HepG2 (cell line): ENCODE results near the gene SIK3. TPM values are rescaled to one million over a fixed set of nuclear protein-coding genes. Genes with fewer than 3 reads are reported as not detected.

ENCODE experiments used
- BATF2 ChIP-seq: sonication (generic); formaldehyde crosslinking; IDR thresholded peaks from 2 replicates; pipeline ENCODE4 v1.8.0; 2022; ENCODE audit warnings: mild to moderate bottlenecking, missing genetic modification reagents, moderate library complexity
- CENPT ChIP-seq: sonication (generic); formaldehyde crosslinking; IDR thresholded peaks from 2 replicates; pipeline ENCODE4 v1.8.0; 2022; ENCODE audit warnings: low read depth, mild to moderate bottlenecking, moderate library complexity, missing genetic modification reagents
- CSRNP1 ChIP-seq: sonication (generic); formaldehyde crosslinking; IDR thresholded peaks from 2 replicates; pipeline ENCODE4 v1.8.1; 2023; ENCODE audit warnings: mild to moderate bottlenecking, missing genetic modification reagents
- FOSL2 ChIP-seq: sonication (generic); formaldehyde crosslinking; IDR thresholded peaks from 2 replicates; pipeline ENCODE4 v1.4.0; 2020; ENCODE audit warnings: missing genetic modification reagents
- HMGXB3 ChIP-seq: sonication (generic); formaldehyde crosslinking; IDR thresholded peaks from 2 replicates; pipeline ENCODE4 v1.4.0; 2020; ENCODE audit warnings: missing genetic modification reagents, borderline replicate concordance
- KDM1A ChIP-seq: IDR thresholded peaks from 2 replicates; pipeline ENCODE4 v1.6.1; 2016; ENCODE audit warnings: missing compliant biosample characterization
- RXRA ChIP-seq: sonication (generic); formaldehyde crosslinking; IDR thresholded peaks from 2 replicates; pipeline ENCODE4 v1.5.1; 2020; ENCODE audit warnings: missing genetic modification reagents
- SALL1 ChIP-seq: sonication (generic); formaldehyde crosslinking; IDR thresholded peaks from 2 replicates; pipeline ENCODE4 v1.8.0; 2022; ENCODE audit warnings: mild to moderate bottlenecking, missing genetic modification reagents
- SRY ChIP-seq: sonication (generic); formaldehyde crosslinking; IDR thresholded peaks from 2 replicates; pipeline ENCODE4 v1.8.0; 2022; ENCODE audit warnings: mild to moderate bottlenecking, missing genetic modification reagents
- ZBTB21 ChIP-seq: sonication (generic); formaldehyde crosslinking; IDR thresholded peaks from 2 replicates; pipeline ENCODE4 v1.4.0; 2020; ENCODE audit warnings: missing genetic modification reagents
- ZFP36 ChIP-seq: fragments of 150-350 bp; IDR thresholded peaks from 2 replicates; pipeline ENCODE4 v1.6.1; 2018; ENCODE audit warnings: borderline replicate concordance, low read length, low read depth; ENCODE audit not compliant: partially characterized antibody
- ZGPAT ChIP-seq: IDR thresholded peaks from 2 replicates; pipeline ENCODE4 v1.6.1; 2016; ENCODE audit warnings: mild to moderate bottlenecking
- ZNF10 ChIP-seq: sonication (generic); formaldehyde crosslinking; IDR thresholded peaks from 2 replicates; pipeline ENCODE4 v1.4.0; 2020; ENCODE audit warnings: mild to moderate bottlenecking, low read depth, missing genetic modification reagents, borderline replicate concordance
- ZNF513 ChIP-seq: sonication (generic); formaldehyde crosslinking; conservative IDR thresholded peaks from 2 replicates; pipeline ENCODE4 v1.5.0; 2020; ENCODE audit warnings: missing genetic modification reagents
- ZNF597 ChIP-seq: sonication (generic); formaldehyde crosslinking; IDR thresholded peaks from 2 replicates; pipeline ENCODE4 v1.5.0; 2020; ENCODE audit warnings: missing genetic modification reagents
- ZNF776 ChIP-seq: sonication (generic); formaldehyde crosslinking; IDR thresholded peaks from 2 replicates; pipeline ENCODE4 v1.4.0; 2020; ENCODE audit warnings: mild to moderate bottlenecking, missing genetic modification reagents
- polyA plus RNA-seq, 8 experiments: library from polyadenylated mRNA; depleted of rRNA in 3 of 8; stranded (reverse) in 7 of 8; unstranded in 1 of 8; fragments of >200 nt; fragmentation: Illumina TruSeq in 4 of 8; extraction: Trizol in 4 of 8; gene quantifications; 2 replicates each; pipeline versions ENCODE4 v1.2.1 to v1.2.3, GENCODE V29; 2011 to 2016; ENCODE audit warnings: low read depth in 4 of 8, missing spikeins in 1 of 8, mixed read lengths in 1 of 8; ENCODE audit not compliant: insufficient read depth in 1 of 8
- total RNA-seq, 5 experiments: library from RNA; depleted of rRNA; stranded (reverse); fragments of >200 nt; fragmentation: Illumina TruSeq; extraction: Trizol; gene quantifications; 2 replicates each; pipeline ENCODE4 v1.2.3, GENCODE V29; 2016; ENCODE audit warnings: low read depth in 1 of 5

SIK3 gene
- total and polyA plus RNA-seq, 2 of the 13 experiments (the other 11 are each of a cell fraction or from before 2014, with no cell fraction given): 5.7 to 9.8 TPM

- TF ChIP-seq ZGPAT (CRISPR knock-in tag) (peak; percentile 37; the same call in 1 of the 2 replicates), ZBTB21 (CRISPR knock-in tag) (no peak), ZNF513 (no peak), SRY (CRISPR knock-in tag) (peak; percentile 82; the same call in 1 of the 2 replicates), KDM1A (CRISPR knock-in tag) (no peak), CENPT (CRISPR knock-in tag) (no peak), ZFP36 (no peak), ZNF10 (no peak), FOSL2 (CRISPR knock-in tag) (0 out of 2 replicates have a peak, but pooled peaks have one; percentile 15), SALL1 (CRISPR knock-in tag) (peak; percentile 58; the same call in 1 of the 2 replicates), CSRNP1 (CRISPR knock-in tag) (peak; percentile 79), ZNF597 (CRISPR knock-in tag) (no peak), HMGXB3 (CRISPR knock-in tag) (no peak), RXRA (CRISPR knock-in tag) (peak; percentile 43; the same call in 1 of the 2 replicates), BATF2 (CRISPR knock-in tag) (no peak), ZNF776 (CRISPR knock-in tag) (no peak)
Measured at GRCh38 chr11:116835791-116836631, 262.2 kb downstream of the SIK3 start (continued).
